SK-MEL-5 (cell line): Measurements from ENCODE around the gene STAT5B. TPM values are rescaled to one million over a fixed set of nuclear protein-coding genes. Genes with fewer than 3 reads are reported as not detected.

Experiments used
- DNase-seq: peaks from one replicate; pipeline ENCODE4 v3.0.0-alpha.2; 2016; ENCODE audit warnings: low read depth, low spot score
- in situ Hi-C: cut with HindIII; loops from 2 replicates; pipeline ENCODE4 v1.10.0; 2016; ENCODE audit warnings: low sequenced_read_pairs, high pct_unique_total_duplicates, low pct_unique_long_range_greater_than_20kb
- total RNA-seq: library from RNA; depleted of rRNA; stranded (reverse); fragments of >200 nt; shearing (Covaris generic); gene quantifications from 2 replicates; pipeline ENCODE4 v1.2.3, GENCODE V29; 2014

STAT5B gene
- total RNA-seq, 1 experiment from 2014 or later = 33.4 TPM

GRCh38 chr17:42290577-42290976 is 14.4 kb upstream of the STAT5B start:
- DNase-seq = no peak
- in situ Hi-C loops = no loop called here

DNA sequence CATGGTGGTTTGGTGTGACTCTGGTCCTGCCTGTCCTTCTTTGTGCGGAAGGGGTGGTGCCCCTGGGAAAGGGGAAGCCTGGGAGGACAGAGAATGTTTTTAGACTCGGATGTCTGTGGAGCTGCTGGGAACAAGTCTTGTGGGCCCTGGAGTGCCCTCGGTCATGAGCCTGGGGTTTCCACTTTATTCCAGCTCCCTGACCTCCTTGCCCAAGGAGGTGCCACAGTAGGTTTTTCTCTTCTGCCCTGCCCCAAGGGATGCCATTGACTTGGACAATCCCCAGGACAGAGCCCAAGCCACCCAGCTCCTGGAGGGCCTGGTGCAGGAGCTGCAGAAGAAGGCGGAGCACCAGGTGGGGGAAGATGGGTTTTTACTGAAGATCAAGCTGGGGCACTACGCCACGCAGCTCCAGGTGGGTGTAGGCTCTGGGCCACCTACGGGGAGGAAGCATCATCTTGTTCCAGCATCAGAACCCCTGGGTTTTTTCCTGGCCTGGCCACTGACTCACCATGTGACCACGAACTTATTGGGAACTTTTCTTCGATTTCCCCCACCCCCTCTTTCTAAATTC is 13.5 kb upstream of the STAT5B start:
- DNase-seq = no peak

DNA sequence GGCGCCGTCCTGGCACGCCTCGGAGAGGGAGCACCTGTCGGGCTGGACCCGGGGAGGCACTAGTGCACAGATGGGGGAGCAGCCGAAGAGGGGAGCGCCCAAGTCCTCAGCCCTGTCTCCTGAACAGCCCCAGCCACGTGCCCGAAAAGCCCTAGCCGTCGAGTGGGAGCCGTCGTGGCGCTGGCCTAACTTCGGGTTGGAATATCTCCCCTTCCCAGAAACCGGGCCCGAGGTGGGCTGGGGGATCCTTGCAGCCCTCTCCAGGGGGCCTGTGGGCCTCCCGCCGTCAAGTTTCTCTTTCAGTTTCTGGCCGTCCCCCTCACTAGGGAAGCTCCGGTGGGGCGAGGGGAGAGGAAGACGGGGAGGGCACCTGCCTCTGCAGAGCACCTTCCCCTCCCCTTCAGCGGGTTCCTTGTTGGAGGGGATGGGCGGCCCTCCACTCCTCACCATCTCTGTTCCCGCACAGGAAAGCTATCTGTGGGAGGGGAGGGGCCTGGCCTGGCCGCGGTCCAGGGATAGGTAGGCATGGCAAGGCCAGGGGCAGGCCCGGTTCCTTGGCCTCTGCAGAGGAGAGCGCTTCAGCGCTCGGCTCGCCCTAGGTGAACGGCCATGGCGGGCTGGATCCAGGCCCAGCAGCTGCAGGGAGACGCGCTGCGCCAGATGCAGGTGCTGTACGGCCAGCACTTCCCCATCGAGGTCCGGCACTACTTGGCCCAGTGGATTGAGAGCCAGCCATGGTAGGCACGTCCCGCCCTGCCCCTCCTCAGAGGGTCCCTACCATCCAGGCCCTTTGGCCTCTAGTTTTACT is 12.8 kb upstream of the STAT5B start:
- no peak for DNase-seq
- in situ Hi-C loops = no loop called here

More for the DNA sequence above, 13.5 kb upstream of the STAT5B start:
- in situ Hi-C loops = no loop called here

GRCh38 chr17:42287977-42288802 is 12.0 kb upstream of the STAT5B start, which contains the start of gene STAT5A:
Gene STAT5A (plus strand): TSS chr17:42288498. CDS start chr17:42289412, 914 bp downstream.
- in situ Hi-C loops = no loop called here
- DNase-seq = no peak

DNA sequence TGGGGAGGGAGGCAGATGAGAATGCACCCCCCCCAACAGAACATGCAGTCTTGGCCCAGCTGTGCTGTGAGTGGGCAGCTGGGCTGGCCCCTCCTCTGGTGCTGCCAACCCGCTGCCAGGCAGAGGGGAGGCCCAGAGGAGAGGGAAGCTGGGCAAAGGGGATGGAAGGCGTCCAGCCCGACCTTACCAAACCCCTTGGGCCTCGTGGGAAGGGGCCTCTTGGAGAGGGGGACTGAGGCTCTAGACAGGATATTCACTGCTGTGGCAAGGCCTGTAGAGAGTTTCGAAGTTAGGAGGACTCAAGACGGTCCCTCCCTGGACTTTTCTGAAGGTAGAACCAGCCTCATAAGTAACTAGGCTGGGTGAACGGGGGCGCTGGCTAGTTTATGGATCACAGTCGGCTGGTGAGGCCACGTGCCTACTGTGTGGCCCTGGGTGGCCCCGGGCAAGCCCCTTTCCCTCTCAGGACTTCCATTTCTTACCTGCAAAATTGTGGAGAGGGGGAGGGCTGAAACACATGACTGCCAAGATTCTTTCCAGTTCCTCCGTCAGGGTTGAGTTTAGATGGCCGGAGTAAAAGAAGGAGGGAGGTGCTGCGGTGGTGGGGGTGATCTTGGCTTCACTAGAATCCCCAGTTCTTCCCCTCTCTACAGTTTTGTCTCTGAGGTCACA is 11.2 kb upstream of the STAT5B start:
- DNase-seq = peak; percentile 32
- in situ Hi-C loops = no loop called here

- in situ Hi-C loops = no loop called here
- no peak for DNase-seq
Measured at GRCh38 chr17:42286411-42287221, 10.4 kb upstream of the STAT5B start.

DNA sequence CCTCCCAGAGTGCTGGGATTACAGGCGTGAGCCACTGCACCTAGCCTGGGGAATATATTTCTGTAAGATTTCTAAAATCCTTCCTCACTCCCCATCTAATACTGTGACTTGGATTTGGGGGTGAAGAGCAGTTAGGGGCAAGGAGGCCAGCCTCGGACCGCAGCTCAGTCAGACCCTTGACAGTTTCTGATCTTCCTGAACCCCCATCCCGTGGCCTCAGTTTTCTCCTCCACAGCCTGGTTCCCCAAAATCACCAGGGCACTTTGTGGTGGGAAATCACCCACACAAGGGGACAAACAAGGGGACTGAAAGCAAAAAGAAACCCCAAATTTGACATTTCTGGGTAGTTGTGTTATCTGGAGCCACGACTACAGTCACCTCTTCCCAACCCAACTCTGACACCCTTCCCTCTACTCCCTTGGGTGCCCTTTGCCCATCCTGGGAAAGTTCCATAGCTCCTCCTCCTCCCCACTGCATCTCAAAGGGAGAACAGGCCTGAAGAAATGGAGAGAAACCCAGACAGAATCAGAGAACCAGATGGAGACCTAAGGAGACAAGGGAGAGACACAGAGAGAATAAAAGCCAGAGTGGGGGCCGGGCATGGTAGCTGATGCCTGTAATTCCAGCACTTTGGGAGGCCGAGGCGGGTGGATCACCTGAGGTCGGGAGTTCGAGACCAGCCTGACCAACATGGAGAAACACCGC is 9.3 kb upstream of the STAT5B start:
- in situ Hi-C loops = no loop called here
- DNase-seq = no peak

GRCh38 chr17:42284566-42284965 is 8.4 kb upstream of the STAT5B start:
- no peak for DNase-seq
- in situ Hi-C loops = no loop called here

GRCh38 chr17:42284024-42284369 is 7.8 kb upstream of the STAT5B start:
- in situ Hi-C loops = no loop called here
- peak; percentile 49 for DNase-seq

DNA sequence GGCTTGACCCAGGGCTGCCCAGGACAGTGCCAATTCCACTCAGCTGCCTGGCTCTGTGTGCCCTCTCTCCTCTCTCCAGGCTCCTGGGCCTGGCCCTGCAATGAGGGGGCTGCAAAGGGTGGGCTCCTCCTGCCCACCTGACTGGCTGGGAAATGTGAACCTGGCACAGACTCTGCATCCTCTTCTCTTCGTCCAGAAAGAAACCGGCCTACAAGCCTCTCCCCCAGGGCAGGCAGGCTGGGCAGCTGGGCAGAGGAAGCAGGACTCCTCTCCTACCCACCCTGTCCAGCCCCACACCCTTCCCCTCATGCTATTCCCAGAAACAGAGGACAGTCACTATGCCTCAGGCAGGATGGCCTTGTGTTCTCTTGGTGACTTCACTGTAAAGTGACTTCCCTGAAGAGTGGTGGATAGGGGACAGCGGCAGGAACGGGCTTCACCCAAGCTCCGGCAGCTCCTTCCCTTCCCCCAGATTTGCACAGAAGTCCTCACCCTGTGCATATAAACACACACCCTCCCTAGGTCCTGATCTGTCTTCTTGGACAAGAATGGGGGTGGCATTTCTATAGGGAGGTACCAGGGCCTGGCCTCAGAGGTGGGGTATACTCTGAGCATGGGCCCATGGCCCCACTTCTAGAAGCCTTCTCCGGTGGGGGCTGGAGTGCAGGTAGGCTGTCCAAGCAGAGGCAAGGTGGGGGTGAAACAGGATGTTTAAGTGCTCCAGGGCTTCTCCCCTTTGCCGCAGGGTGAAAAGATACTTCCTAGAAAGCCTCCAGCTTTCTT is 7.2 kb upstream of the STAT5B start:
- in situ Hi-C loops = no loop called here
- no peak for DNase-seq

DNA sequence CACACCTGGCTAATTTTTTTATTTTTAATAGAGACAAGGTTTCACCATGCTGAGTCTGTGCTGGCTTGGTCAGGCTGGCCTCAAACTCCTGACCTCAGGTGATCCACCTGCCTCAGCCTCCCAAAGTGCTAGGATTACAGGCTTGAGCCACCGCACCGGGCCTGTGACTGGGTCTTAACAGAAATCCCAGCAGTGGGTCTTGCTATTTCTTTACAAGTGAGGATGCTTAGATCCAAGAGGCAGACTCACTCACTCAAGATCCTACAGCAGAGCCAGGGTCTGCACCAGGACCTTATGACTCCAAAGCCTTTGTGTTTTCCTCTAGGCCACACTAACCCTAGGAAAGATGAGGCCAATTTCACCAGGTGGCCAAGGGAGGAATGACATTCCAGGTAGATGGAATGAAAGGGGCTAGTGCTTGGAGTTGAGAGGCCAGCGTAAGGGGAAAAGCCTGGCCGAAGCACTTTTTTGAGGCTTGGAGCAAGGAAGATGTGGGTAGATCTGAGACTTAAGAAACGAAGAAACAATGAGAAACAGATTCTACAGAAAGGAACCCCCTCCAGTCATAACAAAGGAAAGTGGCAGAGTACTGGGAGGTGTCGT is 6.4 kb upstream of the STAT5B start:
- in situ Hi-C loops = no loop called here
- no peak for DNase-seq

DNA sequence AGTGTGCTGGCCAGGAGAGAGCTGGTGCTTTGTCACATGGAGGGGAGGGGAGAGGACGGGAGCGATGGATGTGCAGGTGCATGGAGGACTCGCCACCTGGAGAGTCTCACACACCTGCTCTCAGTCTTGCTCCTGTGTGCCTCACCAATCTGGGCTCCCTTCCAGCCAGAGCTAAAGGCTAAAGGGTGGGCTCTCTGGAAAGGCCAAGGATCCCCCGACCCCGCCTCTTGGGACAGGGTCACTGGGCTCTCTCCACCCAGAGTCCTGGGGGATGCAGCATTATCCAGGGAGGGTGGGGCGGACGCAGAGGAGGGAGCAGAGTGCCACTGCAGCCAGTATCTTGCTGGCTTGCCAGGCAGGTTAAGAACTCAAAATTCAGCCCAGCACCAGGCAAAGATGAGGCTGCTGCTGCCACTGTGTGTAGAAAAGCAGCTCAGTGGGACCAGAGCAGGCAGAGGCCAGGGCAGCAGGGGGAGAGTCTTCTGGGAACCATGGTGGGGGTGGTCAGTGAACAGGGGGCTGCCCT is 5.4 kb upstream of the STAT5B start:
- DNase-seq = no peak
- in situ Hi-C loops = no loop called here

DNA sequence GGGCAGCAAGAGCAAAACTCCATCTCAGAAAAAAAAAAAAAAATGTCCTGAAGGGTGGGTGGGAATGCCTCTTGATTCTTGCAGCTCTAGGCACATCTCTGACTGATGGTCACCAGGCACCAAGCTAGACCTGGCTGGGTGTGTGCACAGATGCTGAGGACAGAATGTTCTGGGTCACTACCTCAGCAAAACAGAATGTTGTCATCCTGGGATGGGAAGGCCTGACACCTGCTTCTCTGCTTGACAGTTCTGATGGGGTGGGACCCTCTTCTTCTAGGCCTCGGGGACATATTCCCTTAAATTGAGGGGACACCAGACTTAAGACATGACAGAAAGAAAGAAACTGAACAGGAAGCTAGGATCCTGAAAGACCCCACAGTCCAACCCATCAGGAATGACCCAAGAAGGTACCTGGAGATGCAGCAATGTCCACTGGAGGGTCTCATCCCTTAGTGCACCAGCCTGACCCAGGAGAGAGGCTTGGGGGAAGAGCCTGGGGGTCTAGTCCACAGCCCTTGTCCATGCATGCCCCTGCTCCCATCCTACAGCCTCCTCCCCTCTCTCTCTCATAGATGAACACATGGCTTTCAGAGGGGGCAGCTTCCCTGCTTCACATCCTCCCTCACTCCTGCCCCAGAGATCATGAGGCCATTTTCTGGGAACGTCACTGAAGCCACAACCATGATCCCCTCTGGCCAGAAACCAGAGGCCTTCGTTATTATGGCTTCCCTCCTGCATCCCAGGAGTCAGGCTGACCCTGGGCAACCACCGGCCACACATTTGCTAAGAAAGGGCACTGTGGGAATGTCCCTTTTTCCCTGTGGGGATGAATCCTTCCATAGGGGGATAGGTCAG is 3.8 kb upstream of the STAT5B start:
- in situ Hi-C loops = no loop called here
- DNase-seq = no peak

DNA sequence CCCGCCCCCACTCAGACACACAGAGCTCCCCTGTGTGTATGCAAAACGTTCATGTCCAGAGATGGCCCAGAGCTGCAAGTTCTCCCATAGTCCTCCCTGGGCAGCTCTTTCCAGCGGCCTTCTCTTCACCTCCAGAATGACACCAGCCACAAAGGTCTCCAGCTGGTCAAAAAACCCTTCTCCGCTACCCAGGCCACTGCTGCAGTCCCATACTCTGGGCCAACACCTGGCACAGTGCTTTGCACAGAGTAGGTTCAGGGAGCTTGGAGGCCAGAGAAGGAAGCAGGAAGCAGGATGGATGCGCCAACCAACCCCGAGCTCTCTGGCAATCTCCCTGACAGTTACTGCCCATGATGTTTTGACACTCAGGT is 1.1 kb upstream of the STAT5B start:
- DNase-seq = no peak
- in situ Hi-C loops = no loop called here
